ENCODE results near the gene CPTP.

Gene CPTP

GRCh38 chr1:1299686-1300351 lies 24.8 kb upstream of the CPTP start:
- Mint-ChIP-seq H3K27ac (no peak overlapping the region), H3K4me1 (peaks cover 10% of the 10 kb centered on the region), H3K27me3 (no peaks in the 10 kb centered on the region), H3K4me3 (no peak overlapping the region), H3K9me3 (no peaks in the 10 kb centered on the region)
- no peak for DNase-seq
- peak; percentile 51 for ATAC-seq

DNA sequence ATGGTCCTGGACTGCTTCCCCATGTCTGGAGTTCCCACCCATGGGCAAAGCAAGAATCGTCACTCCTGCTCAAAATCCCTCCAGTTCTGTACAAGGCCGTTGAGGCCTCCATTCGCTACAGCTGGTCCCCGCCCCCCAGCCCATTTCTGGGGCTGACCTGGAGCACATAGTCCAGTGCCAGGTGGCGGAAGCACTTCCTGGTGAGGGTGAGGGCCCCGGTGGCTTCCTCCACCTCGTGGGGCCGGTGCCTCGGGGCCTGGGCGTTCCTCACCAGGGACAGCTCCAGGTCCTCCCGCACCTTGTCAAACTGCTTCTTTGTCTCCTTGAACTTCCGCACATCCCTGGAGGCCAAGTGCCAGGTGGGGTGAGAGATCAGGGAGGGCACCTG lies 24.3 kb upstream of the CPTP start:
- DNase-seq (no peak), ATAC-seq (no peak)
- Mint-ChIP-seq H3K4me3 (no peak overlapping the region), H3K4me1 (peaks cover 16% of the 10 kb centered on the region), H3K27ac (no peak overlapping the region), H3K9me3 (no peaks in the 10 kb centered on the region), H3K27me3 (no peaks in the 10 kb centered on the region)

GRCh38 chr1:1302006-1302430 lies 22.6 kb upstream of the CPTP start:
- no peak overlapping the region for H3K4me3 Mint-ChIP-seq
- peaks cover 32% of the 10 kb centered on the region for H3K4me1 Mint-ChIP-seq
- no peaks in the 10 kb centered on the region for H3K27me3 Mint-ChIP-seq
- no peak overlapping the region for H3K27ac Mint-ChIP-seq
- H3K9me3 Mint-ChIP-seq = no peaks in the 10 kb centered on the region
- DNase-seq = no peak
- no peak for ATAC-seq

DNA sequence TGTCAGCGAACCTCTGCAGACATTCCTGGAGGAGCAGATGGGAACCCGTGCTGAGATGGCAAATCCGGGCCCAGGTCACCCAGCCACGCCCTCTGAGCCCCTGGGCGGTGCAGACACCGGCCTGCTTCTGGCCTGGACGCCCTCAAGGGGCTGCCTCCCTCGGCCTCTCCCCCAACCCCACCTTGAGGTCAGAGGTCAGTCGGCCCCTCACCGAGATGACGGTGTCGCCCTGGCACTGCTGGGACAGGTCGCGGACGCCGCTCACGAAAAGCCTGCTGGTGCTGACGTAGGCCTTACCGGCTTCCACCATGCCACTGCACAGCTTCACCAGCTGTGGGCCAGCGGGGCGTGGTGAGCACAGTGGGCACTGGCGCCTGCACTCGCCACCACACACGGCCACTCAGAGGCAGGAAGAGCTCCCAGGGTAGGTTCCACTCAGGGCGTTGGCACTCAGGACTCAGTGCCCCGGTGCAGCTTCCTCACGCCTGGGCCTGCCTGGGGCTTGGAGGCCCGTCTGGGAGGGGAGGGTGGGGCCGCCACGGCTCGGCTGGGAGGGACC lies 21.6 kb upstream of the CPTP start:
- H3K4me3 Mint-ChIP-seq = no peak overlapping the region
- no peak for ATAC-seq
- no peak overlapping the region for H3K27ac Mint-ChIP-seq
- H3K9me3 Mint-ChIP-seq = no peaks in the 10 kb centered on the region
- H3K27me3 Mint-ChIP-seq = no peaks in the 10 kb centered on the region
- DNase-seq = no peak
- H3K4me1 Mint-ChIP-seq = peaks cover 36% of the 10 kb centered on the region

GRCh38 chr1:1303736-1304135 lies 20.9 kb upstream of the CPTP start:
- H3K9me3 Mint-ChIP-seq = no peaks in the 10 kb centered on the region
- H3K27me3 Mint-ChIP-seq = no peaks in the 10 kb centered on the region
- no peak overlapping the region for H3K27ac Mint-ChIP-seq
- DNase-seq = no peak
- no peak overlapping the region for H3K4me3 Mint-ChIP-seq
- H3K4me1 Mint-ChIP-seq = peaks cover 36% of the 10 kb centered on the region
- no peak for ATAC-seq

DNA sequence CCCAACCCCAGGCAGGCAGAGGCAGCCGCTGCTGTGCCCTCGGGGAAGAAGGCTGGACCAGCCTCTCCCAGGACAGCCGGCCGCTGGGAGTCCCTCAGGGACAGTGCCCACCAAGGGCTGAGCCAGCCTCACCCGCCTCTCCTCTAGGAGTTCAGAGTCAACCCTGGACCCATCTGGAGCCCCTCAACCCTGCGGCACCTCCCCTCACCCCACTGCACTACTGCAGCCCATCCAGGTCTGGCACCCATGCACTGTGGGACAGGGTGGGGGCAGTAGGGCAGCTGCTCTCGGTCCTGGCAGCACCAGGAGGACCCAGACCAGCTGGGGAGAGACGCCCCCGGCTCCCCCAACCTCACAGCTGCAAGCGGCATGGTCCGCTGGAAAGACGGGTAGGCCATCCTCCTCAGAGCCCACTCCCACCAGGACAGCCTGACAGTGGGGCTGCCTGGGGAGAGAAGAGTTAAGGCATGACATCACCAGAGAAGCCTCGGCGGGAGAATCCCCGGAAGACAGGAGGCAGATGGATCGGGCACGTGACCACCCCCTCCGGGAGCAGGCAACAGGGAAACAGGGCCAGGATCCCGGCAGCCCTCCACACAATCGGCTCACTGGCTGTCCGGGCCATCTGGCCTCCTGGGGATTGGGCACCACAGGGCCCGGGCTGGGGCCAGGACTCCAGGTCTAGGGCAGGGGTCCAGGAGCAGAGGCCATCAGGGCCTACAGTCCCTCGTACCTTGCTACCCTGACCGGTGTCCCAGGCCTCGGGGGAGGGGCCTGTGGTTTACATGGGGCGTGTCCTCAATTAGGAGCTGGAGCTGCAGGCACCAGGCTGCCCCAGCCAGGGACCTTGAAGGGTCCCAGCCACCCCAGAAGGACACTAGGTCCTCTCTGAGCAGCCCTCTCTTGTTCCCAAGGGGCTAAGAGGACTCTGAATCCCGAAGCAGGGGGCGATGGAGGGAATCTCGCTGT lies 20.0 kb upstream of the CPTP start:
- Mint-ChIP-seq H3K4me1 (peaks cover 41% of the 10 kb centered on the region), H3K4me3 (peak overlapping the region; percentile 86 to 91), H3K27me3 (no peaks in the 10 kb centered on the region), H3K9me3 (no peaks in the 10 kb centered on the region), H3K27ac (no peak overlapping the region)
- DNase-seq = no peak
- ATAC-seq = no peak

DNA sequence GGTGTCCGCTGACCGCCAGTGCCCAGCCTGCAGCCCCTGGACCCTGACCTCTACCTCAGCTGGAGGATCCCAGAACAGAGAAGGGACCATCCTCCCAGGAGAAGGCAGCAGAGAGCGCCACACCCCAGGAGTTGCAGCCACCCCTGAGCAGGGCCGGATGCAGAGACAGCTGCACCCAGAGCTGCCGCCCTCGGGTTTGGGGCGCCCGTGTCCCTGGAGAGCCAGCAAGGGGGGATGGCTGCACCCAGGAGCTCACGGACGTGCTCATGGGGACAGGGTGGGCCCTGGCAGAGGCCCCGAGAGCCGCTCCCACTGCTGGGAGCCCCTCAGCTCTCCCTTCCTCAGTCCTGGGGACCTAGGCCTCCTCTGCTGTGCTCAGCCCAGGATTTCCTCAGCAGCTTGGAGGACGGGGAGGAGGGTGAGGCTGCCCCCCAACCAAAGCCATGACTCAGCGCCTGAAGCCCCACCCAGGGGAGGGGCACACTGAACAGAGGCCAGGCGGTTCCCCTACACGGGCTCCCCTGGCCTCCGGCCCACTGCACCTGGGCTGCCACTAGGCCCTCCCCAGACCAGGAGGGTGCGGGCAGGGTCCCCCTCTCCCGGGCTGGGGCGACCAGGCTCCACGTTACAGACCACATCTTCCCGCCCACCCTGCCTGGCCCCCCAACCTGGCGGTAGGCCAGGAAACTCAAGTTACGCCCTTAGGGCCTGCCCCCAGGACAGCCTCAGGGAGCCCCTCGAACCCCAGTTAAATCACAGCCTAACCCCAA lies 19.1 kb upstream of the CPTP start:
- peak; percentile 67 to 71 for DNase-seq
- H3K4me1 Mint-ChIP-seq = peaks cover 44% of the 10 kb centered on the region
- peak; percentile 48 for ATAC-seq
- peak overlapping the region; percentile 92 for H3K27ac Mint-ChIP-seq
- peak overlapping the region; percentile 86 to 91 for H3K4me3 Mint-ChIP-seq
- H3K9me3 Mint-ChIP-seq = no peaks in the 10 kb centered on the region
- no peaks in the 10 kb centered on the region for H3K27me3 Mint-ChIP-seq

DNA sequence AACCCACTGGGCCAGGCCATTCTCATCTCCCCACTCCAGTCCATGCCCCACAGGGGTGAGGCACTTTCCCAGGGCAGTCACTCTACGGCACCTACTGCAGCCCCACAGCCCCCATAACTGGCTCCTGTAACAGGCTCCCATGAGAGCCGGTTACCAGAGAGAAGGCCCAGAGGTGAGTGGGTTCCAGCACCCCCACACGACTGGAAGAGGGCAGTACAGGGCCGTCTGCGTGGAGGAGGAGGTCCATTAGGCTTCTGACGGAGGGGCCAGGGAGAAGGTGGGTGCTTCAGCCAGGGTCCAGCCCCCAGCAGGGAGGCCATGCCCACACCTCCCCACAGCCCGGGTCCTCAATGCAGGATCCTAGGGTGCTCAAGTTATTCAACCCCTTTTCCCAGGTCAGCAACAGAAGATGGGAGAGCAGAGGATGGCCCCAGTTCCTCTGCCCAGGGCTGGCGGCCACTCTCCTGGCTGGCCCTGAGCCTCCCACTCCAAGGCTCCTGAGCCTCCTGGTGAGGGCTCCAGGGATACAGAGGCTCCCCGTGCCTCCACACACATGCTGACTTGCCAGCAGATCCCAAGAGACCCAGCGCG lies 18.4 kb upstream of the CPTP start:
- no peaks in the 10 kb centered on the region for H3K27me3 Mint-ChIP-seq
- DNase-seq (peak in 1 of 2 donors; percentile 53), ATAC-seq (no peak)
- peaks cover 48% of the 10 kb centered on the region for H3K4me1 Mint-ChIP-seq
- H3K9me3 Mint-ChIP-seq = no peaks in the 10 kb centered on the region
- H3K4me3 Mint-ChIP-seq = peak overlapping the region; percentile 86 to 91
- peak overlapping the region; percentile 92 for H3K27ac Mint-ChIP-seq

DNA sequence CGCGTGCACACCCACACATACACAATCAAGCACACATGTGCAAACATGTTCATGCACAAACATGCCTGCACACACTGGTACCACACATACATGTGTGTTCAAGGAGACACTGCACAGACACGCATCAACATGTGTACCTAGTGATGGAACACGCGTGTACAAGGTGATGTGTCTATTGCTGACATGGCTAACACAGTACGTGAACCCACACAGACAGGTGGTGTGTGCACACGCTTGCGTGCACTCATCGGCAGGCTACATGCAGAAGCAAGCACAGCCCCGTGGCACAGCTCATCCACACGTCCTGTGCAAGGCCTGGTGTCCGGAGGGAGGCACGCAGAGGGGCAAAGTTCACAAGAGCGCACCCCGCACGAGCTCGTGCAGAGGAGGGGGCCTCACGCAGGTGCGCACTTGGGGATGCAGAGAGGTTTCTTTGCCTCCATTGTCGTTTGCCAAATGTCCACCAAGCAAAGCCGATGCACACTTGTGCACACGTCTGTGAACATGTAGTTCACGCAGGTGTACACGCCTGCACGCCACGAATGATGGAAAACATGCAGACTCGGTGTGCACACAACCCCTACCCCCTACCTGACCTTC lies 17.8 kb upstream of the CPTP start:
- ATAC-seq = no peak
- no peak for DNase-seq
- peak overlapping the region in 1 of 2 donors; percentile 67 for H3K27ac Mint-ChIP-seq
- no peaks in the 10 kb centered on the region for H3K9me3 Mint-ChIP-seq
- H3K27me3 Mint-ChIP-seq = no peaks in the 10 kb centered on the region
- H3K4me1 Mint-ChIP-seq = peaks cover 48% of the 10 kb centered on the region
- peak overlapping the region; percentile 86 to 91 for H3K4me3 Mint-ChIP-seq

- H3K4me1 Mint-ChIP-seq = peaks cover 48% of the 10 kb centered on the region
- H3K27ac Mint-ChIP-seq = peak overlapping the region in 1 of 2 donors; percentile 12
- no peaks in the 10 kb centered on the region for H3K9me3 Mint-ChIP-seq
- peak overlapping the region; percentile 86 to 91 for H3K4me3 Mint-ChIP-seq
- no peak for DNase-seq
- no peak for ATAC-seq
- no peaks in the 10 kb centered on the region for H3K27me3 Mint-ChIP-seq
These were observed 17.2 kb upstream of the CPTP start for GRCh38 chr1:1307261-1307922.

- Mint-ChIP-seq H3K27ac (peak within 1 kb of the TSS; percentile 81 to 95), H3K9me3 (no peaks in the 10 kb centered on the region), H3K4me3 (peak within 1 kb of the TSS; percentile 86 to 91), H3K4me1 (peaks cover 48% of the 10 kb centered on the region), H3K27me3 (no peaks in the 10 kb centered on the region)
- peak; percentile 81 for ATAC-seq
- DNase-seq = peak; percentile 94
These were observed 16.5 kb upstream of the CPTP start, which contains the start of the genes ACAP3 and PUSL1 for GRCh38 chr1:1307923-1308755. Gene ACAP3 (minus strand): TSS chr1:1307930. CDS start chr1:1307815, 115 bp downstream. Gene PUSL1 (plus strand): TSS chr1:1308597. CDS start chr1:1308644, 47 bp downstream.

- no peaks in the 10 kb centered on the region for H3K27me3 Mint-ChIP-seq
- DNase-seq (no peak), ATAC-seq (no peak)
- no peaks in the 10 kb centered on the region for H3K9me3 Mint-ChIP-seq
- H3K27ac Mint-ChIP-seq = peak overlapping the region in 1 of 2 donors; percentile 95
- peaks cover 48% of the 10 kb centered on the region for H3K4me1 Mint-ChIP-seq
- peak overlapping the region; percentile 86 to 87 for H3K4me3 Mint-ChIP-seq
These were observed 15.8 kb upstream of the CPTP start for GRCh38 chr1:1308756-1309250.

Measured in stimulated activated naive CD8-positive, alpha-beta T cell treated with anti-CD3 and anti-CD28 coated beads, Interleukin-15, amount 100 ng/mL, for 72 hours (primary cell).